OCI-LY1 (cell line): ENCODE measurements around the gene RGS8.

Experiments
- CTCF ChIP-seq: fragments of 200-600 bp; sonication (generic), shearing (Covaris generic); IDR thresholded peaks from 2 replicates; pipeline ENCODE4 v1.5.1; 2017; ENCODE audit warnings: mild to moderate bottlenecking, antibody characterized with exemption, low read length, moderate library complexity, mixed read lengths
- EZH2 ChIP-seq: fragments of 200-600 bp; sonication (generic), shearing (Covaris generic); IDR thresholded peaks from 2 replicates; pipeline ENCODE4 v1.8.0; 2017; ENCODE audit warnings: borderline replicate concordance, mixed run types, mild to moderate bottlenecking, antibody characterized with exemption, low read length, moderate library complexity, mixed read lengths

GRCh38 chr1:182703539-182703938, 19.2 kb upstream of the RGS8 start:
- TF ChIP-seq CTCF = no peak
- no peak for TF ChIP-seq EZH2
